ENCODE measurements around the gene GSDME.

GRCh38 chr7:24734306-24734705 is 23.0 kb downstream of the GSDME start:
- no peak for TF ChIP-seq MAX (IDR thresholded peaks at IDR 0.05; ENCODE audit: low read depth, low read length)
- TF ChIP-seq EZH2 (IDR thresholded peaks at IDR 0.05; ENCODE audit: borderline replicate concordance, control insufficient read depth, low read depth, low read length): no peak
- TF ChIP-seq CTCF (IDR thresholded peaks at IDR 0.05 in 2 of 3, conservative IDR thresholded peaks at IDR 0.05 in 1 of 3; ENCODE audit: control insufficient read depth in 2 of 3, extremely low read depth in 1 of 3, insufficient read depth in 1 of 3, low read depth in 3 of 3, low read length in 3 of 3): no peak
- no peak for TF ChIP-seq NFYB (IDR thresholded peaks at IDR 0.05; ENCODE audit: insufficient read depth, low read depth, low read length)
- TF ChIP-seq SMC3 (IDR thresholded peaks at IDR 0.05; ENCODE audit: borderline replicate concordance, low read length): no peak
- no peak for TF ChIP-seq ZNF207 (IDR thresholded peaks at IDR 0.05; ENCODE audit: borderline replicate concordance)
- TF ChIP-seq SIN3A (IDR thresholded peaks at IDR 0.05; ENCODE audit: low read depth, low read length): no peak
- no peak for TF ChIP-seq IRF3 (IDR thresholded peaks at IDR 0.05)
- no peak for TF ChIP-seq CHD1 (IDR thresholded peaks at IDR 0.05; ENCODE audit: low read depth, low read length)
